ENCODE results near the gene KIAA1671. TPM values are rescaled to one million over a fixed set of nuclear protein-coding genes. Genes with fewer than 3 reads are reported as not detected.

The KIAA1671 gene
- total RNA-seq, 4 donors from 2014 or later: 30.6 to 52.7 (median 39.9) TPM

DNA sequence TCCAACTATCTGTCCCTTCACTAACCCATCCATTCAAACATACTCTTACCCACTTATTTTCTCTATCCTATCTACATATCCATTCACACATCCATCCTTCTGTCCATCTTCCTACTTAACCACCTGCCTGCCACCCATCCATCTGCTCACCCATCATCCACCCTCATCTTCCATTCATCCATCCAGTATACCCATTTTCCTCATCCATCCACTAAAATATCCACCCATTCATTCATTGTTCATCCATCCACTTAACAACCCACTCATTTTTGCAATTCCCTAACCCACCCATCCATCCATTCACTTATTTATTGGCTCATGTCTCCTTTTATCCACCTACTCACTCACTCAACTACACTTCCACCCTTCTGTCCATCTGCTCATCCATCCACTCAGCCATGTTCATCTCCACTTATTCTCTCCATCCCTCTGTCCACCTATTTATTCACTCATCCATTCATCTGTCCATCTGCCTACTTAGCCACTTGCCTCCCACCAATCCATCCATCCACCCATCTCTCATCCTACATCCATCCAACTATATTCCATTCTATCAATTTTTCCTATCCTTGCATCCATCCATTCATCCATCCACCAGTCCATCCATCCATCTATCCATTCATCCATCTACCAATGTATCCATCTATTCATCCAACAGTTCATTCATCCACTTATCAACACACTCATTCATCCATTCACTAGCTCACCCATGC is 16.6 kb upstream of the KIAA1671 start:
- H3K9me3 ChIP-seq: no peaks in the 10 kb centered on the region
- no peaks in the 10 kb centered on the region for H3K4me1 ChIP-seq
- no peak overlapping the region for H3K4me3 ChIP-seq
- no peak for DNase-seq (ENCODE audit: low spot score in 2 of 2)
- no peaks in the 10 kb centered on the region for H3K27me3 ChIP-seq
- H3K36me3 ChIP-seq: no peaks in the 10 kb centered on the region
- no peak for TF ChIP-seq POLR2A (IDR thresholded peaks at IDR 0.05)
- TF ChIP-seq, protein P1, sequence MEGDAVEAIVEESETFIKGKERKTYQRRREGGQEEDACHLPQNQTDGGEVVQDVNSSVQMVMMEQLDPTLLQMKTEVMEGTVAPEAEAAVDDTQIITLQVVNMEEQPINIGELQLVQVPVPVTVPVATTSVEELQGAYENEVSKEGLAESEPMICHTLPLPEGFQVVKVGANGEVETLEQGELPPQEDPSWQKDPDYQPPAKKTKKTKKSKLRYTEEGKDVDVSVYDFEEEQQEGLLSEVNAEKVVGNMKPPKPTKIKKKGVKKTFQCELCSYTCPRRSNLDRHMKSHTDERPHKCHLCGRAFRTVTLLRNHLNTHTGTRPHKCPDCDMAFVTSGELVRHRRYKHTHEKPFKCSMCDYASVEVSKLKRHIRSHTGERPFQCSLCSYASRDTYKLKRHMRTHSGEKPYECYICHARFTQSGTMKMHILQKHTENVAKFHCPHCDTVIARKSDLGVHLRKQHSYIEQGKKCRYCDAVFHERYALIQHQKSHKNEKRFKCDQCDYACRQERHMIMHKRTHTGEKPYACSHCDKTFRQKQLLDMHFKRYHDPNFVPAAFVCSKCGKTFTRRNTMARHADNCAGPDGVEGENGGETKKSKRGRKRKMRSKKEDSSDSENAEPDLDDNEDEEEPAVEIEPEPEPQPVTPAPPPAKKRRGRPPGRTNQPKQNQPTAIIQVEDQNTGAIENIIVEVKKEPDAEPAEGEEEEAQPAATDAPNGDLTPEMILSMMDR (IDR thresholded peaks at IDR 0.05): no peak
- no peak for TF ChIP-seq EP300 (IDR thresholded peaks at IDR 0.05)
- no peak overlapping the region for H3K27ac ChIP-seq

DNA sequence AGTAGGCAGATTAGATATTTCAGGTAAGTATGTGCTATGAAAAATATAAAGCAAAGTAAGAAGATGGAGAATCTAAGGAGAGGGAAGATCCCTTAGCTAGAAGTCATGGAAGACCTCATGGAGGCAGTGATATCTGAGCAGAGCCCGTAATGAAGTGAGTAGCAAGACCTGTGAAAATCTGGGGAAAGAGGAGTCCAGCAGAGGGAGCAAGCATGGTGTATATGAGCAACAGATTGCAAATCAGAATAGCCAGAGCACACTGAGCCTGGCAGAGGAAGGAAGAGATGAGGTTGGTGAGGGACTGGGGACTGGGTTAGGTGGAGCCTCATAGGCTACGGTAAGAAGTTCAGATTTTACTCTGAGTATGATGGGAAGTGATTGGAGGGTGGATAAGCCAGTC is 15.4 kb upstream of the KIAA1671 start:
- Histone ChIP-seq H3K4me3 (no peak overlapping the region), H3K4me1 (no peaks in the 10 kb centered on the region), H3K27me3 (no peaks in the 10 kb centered on the region), H3K27ac (no peak overlapping the region), H3K36me3 (no peaks in the 10 kb centered on the region), H3K9me3 (no peaks in the 10 kb centered on the region)
- TF ChIP-seq, protein P1 (IDR thresholded peaks at IDR 0.05): no peak
- no peak for TF ChIP-seq EP300 (IDR thresholded peaks at IDR 0.05)
- no peak for TF ChIP-seq POLR2A (IDR thresholded peaks at IDR 0.05)
- DNase-seq (ENCODE audit: low spot score in 2 of 2): no peak
- WGBS, 2 donors: 35 to 43% methylated on average over 2 of the region's 2 CpGs

- 16 to 26% methylated on average over 11 of the region's 11 CpGs for WGBS, 2 donors
- TF ChIP-seq EP300 (IDR thresholded peaks at IDR 0.05) (no peak), POLR2A (IDR thresholded peaks at IDR 0.05) (no peak)
- TF ChIP-seq, protein P1 (IDR thresholded peaks at IDR 0.05): peak; percentile 46 to 68 (median 59)
- Histone ChIP-seq H3K4me3 (no peak overlapping the region), H3K27me3 (no peaks in the 10 kb centered on the region), H3K36me3 (no peaks in the 10 kb centered on the region), H3K9me3 (no peaks in the 10 kb centered on the region), H3K27ac (no peak overlapping the region), H3K4me1 (no peaks in the 10 kb centered on the region)
- peak in 1 of 2 donors; percentile 44 for DNase-seq (ENCODE audit: low spot score in 2 of 2)
Measured at GRCh38 chr22:24938741-24939341, 13.7 kb upstream of the KIAA1671 start.

GRCh38 chr22:24942301-24942700 is 10.2 kb upstream of the KIAA1671 start:
- H3K27me3 ChIP-seq: no peaks in the 10 kb centered on the region
- H3K4me3 ChIP-seq: no peak overlapping the region
- H3K9me3 ChIP-seq: no peaks in the 10 kb centered on the region
- WGBS, 2 donors: 94 to 97% methylated on average over 3 of the region's 3 CpGs
- no peak for DNase-seq (ENCODE audit: low spot score in 2 of 2)
- H3K4me1 ChIP-seq: no peaks in the 10 kb centered on the region
- no peak overlapping the region for H3K27ac ChIP-seq
- TF ChIP-seq EP300 (IDR thresholded peaks at IDR 0.05): no peak
- H3K36me3 ChIP-seq: no peaks in the 10 kb centered on the region

DNA sequence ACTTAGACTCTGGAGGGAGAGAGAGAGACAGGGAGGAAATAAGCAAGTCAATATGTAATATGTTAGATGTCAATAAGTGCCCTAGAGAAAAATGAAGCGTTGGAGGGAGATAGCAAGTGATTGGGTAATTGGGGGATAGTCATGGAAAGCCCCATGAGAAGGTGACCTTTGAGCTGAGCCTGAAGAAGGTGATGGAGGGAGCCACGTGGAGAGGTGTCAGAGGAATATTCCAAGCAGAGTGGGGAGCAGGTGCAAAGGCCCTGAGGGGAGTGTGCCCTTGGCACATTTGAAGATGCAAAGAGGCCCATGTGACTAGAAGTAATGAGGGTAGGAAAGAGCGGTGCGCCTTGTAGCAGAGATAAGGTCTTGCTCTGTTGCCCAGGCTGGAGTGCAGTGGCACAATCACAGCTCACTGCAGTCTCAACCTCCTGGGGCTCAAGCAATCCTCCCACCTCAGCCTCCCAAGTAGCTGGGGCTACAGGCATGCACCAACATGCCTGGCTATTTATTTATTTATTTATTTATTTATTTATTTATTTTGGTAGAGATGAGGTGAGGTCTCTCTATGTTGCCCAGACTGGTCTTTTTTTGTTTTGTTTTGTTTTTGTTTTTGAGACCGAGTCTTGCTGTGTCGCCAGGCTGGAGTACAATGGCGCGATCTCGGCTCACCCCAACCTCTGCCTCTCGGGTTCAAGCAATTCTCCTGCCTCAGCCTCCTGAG is 8.1 kb upstream of the KIAA1671 start:
- Histone ChIP-seq H3K36me3 (no peaks in the 10 kb centered on the region), H3K27ac (no peak overlapping the region), H3K27me3 (no peaks in the 10 kb centered on the region), H3K9me3 (no peaks in the 10 kb centered on the region), H3K4me1 (no peaks in the 10 kb centered on the region), H3K4me3 (no peak overlapping the region)
- WGBS, 2 donors: 86 to 94% methylated on average over 10 of the region's 10 CpGs
- TF ChIP-seq POLR2A (IDR thresholded peaks at IDR 0.05) (no peak), EP300 (IDR thresholded peaks at IDR 0.05) (no peak)
- TF ChIP-seq, protein P1 (IDR thresholded peaks at IDR 0.05): no peak
- no peak for DNase-seq (ENCODE audit: low spot score in 2 of 2)
